Spleen (tissue), 7 donors: ENCODE data around the gene PLAC9.

ENCODE experiments used
- CTCF ChIP-seq, 11 experiments: fragments of 200-600 bp in 7 of 11; fragments of 450-650 bp in 4 of 11; sonication (generic) in 4 of 11; IDR thresholded peaks in 8 of 11; conservative IDR thresholded peaks in 3 of 11; 1 replicate in 7 of 11; 2 replicates in 4 of 11; pipeline versions ENCODE4 v1.4.0 to v1.8.0; 2016 to 2021; ENCODE audit warnings: antibody characterized with exemption in 11 of 11, inconsistent platforms in 4 of 11, mild to moderate bottlenecking in 1 of 11
- POLR2A ChIP-seq, 3 donors: fragments of 450-650 bp; IDR thresholded peaks; one replicate each; pipeline ENCODE4 v1.5.1; 2017; ENCODE audit warnings: antibody characterized with exemption in 3 of 3, mild to moderate bottlenecking in 1 of 3
- POLR2AphosphoS5 ChIP-seq, 3 donors: sonication (generic); formaldehyde crosslinking; IDR thresholded peaks; one replicate each; pipeline ENCODE4 v1.5.1; 2017; ENCODE audit warnings: antibody characterized with exemption in 3 of 3
- donor health status: DM: no; HTN: no; CAD: no; lungs with moderate emphysema.
- donor health status: DM: no; HTN: no; CAD: no.
- donor health status: DM: no; HTN: no; CAD: no.

- TF ChIP-seq POLR2A (IDR thresholded peaks at IDR 0.05) (no peak), CTCF (IDR thresholded peaks at IDR 0.05 in 8 of 11, conservative IDR thresholded peaks at IDR 0.05 in 3 of 11) (no peak), POLR2AphosphoS5 (IDR thresholded peaks at IDR 0.05) (no peak)
Measured at GRCh38 chr10:80170026-80170425, 37.5 kb downstream of the PLAC9 start.
